ENCODE results near the gene THSD8.
"Not testable (repeated sequence)": the region's sequence is repeated elsewhere in the genome, so short reads cannot be mapped to it uniquely, and the experiment has no call there.

THSD8 gene

GRCh38 chr19:12797607-12798006, 4.3 kb upstream of the THSD8 start:
- not testable (repeated sequence) for H2BK5ac ChIP-seq (ENCODE audit: low read length); H4K8ac ChIP-seq (ENCODE audit: low read depth, low read length)

GRCh38 chr19:12799742-12800465, 2.0 kb upstream of the THSD8 start:
- Histone ChIP-seq H2BK15ac (ENCODE audit: low read length) (no peak overlapping the region), H2AFZ (ENCODE audit: low read length) (no peak overlapping the region), H3K27me3 (ENCODE audit: control insufficient read depth in 3 of 3, insufficient read depth in 3 of 3, low read depth in 1 of 3, low read length in 3 of 3) (no peaks in the 10 kb centered on the region), H2BK120ac (ENCODE audit: low read depth, low read length) (no peak overlapping the region), H3K18ac (ENCODE audit: low read length) (no peak overlapping the region), H2AK5ac (ENCODE audit: low read depth, low read length) (no peak overlapping the region), H3K14ac (ENCODE audit: low read length) (no peak overlapping the region), H2BK12ac (ENCODE audit: low read length) (no peak overlapping the region), H3K4me1 (ENCODE audit: control insufficient read depth in 2 of 2, insufficient read depth in 1 of 2, low read depth in 1 of 2, low read length in 2 of 2) (peaks cover 12 to 14% of the 10 kb centered on the region in 2 donors), H3K79me1 (ENCODE audit: low read depth, low read length) (peaks cover 11% of the 10 kb centered on the region), H2BK5ac (ENCODE audit: low read length) (no peak overlapping the region), H3K4me3 (ENCODE audit: low read length in 2 of 2) (peak overlapping the region in 1 of 2 donors; percentile 86), H3K36me3 (replicated peaks in 1 of 2; ENCODE audit: control insufficient read depth in 2 of 2, insufficient read depth in 2 of 2, low read length in 2 of 2) (peaks cover 12 to 33% of the 10 kb centered on the region in 2 donors), H3K27ac (replicated peaks; ENCODE audit: low read length) (no peak overlapping the region), H4K91ac (ENCODE audit: low read depth, low read length, poor library complexity) (no peak overlapping the region), H3K4ac (ENCODE audit: low read length) (no peak overlapping the region), H3K4me2 (ENCODE audit: insufficient read depth, low read length, poor library complexity, severe bottlenecking) (no peak overlapping the region), H3K9ac (ENCODE audit: low read depth, low read length, poor library complexity) (no peak overlapping the region), H4K8ac (ENCODE audit: low read depth, low read length) (no peak overlapping the region), H3K23ac (ENCODE audit: low read depth, low read length, poor library complexity) (no peak overlapping the region), H3K9me3 (replicated peaks in 1 of 2; ENCODE audit: control insufficient read depth in 2 of 2, insufficient read depth in 1 of 2, low read depth in 1 of 2, low read length in 2 of 2) (no peaks in the 10 kb centered on the region)
- DNase-seq (ENCODE audit: low spot score), result no peak
- WGBS, 2 donors (ENCODE audit: extremely low coverage in 2 of 2, insufficient read length in 2 of 2, insufficient replicate concordance in 1 of 2), result no CpG with 5 or more reads among the region's 18 CpGs

More at GRCh38 chr19:12797607-12798006, 4.3 kb upstream of the THSD8 start:
- H3K18ac ChIP-seq (ENCODE audit: low read length); H2AFZ ChIP-seq (ENCODE audit: low read length); DNase-seq (ENCODE audit: low spot score); H4K91ac ChIP-seq (ENCODE audit: low read depth, low read length, poor library complexity); H3K27me3 ChIP-seq (ENCODE audit: control insufficient read depth in 3 of 3, insufficient read depth in 3 of 3, low read depth in 1 of 3, low read length in 3 of 3); H2BK120ac ChIP-seq (ENCODE audit: low read depth, low read length); H2AK5ac ChIP-seq (ENCODE audit: low read depth, low read length); H3K14ac ChIP-seq (ENCODE audit: low read length); H2BK15ac ChIP-seq (ENCODE audit: low read length); H3K4me2 ChIP-seq (ENCODE audit: insufficient read depth, low read length, poor library complexity, severe bottlenecking); H3K23ac ChIP-seq (ENCODE audit: low read depth, low read length, poor library complexity); H2BK12ac ChIP-seq (ENCODE audit: low read length); H3K9ac ChIP-seq (ENCODE audit: low read depth, low read length, poor library complexity); H3K27ac ChIP-seq (replicated peaks; ENCODE audit: low read length); H3K4me3 ChIP-seq (ENCODE audit: low read length in 2 of 2); H3K9me3 ChIP-seq (replicated peaks in 1 of 2; ENCODE audit: control insufficient read depth in 2 of 2, insufficient read depth in 1 of 2, low read depth in 1 of 2, low read length in 2 of 2); H3K4ac ChIP-seq (ENCODE audit: low read length): not testable (repeated sequence)
- Histone ChIP-seq H3K79me1 (ENCODE audit: low read depth, low read length) (peaks cover 13% of the 10 kb centered on the region), H3K4me1 (ENCODE audit: control insufficient read depth in 2 of 2, insufficient read depth in 1 of 2, low read depth in 1 of 2, low read length in 2 of 2) (peaks cover 14 to 22% of the 10 kb centered on the region in 2 donors), H3K36me3 (replicated peaks in 1 of 2; ENCODE audit: control insufficient read depth in 2 of 2, insufficient read depth in 2 of 2, low read length in 2 of 2) (peaks cover 12 to 33% of the 10 kb centered on the region in 2 donors)
- WGBS, 2 donors (ENCODE audit: extremely low coverage in 2 of 2, insufficient read length in 2 of 2, insufficient replicate concordance in 1 of 2), result no CpG with 5 or more reads among the region's 7 CpGs

GRCh38 chr19:12800466-12800770, 1.5 kb upstream of the THSD8 start:
- Histone ChIP-seq H3K9me3 (replicated peaks in 1 of 2; ENCODE audit: control insufficient read depth in 2 of 2, insufficient read depth in 1 of 2, low read depth in 1 of 2, low read length in 2 of 2) (no peaks in the 10 kb centered on the region), H3K4me2 (ENCODE audit: insufficient read depth, low read length, poor library complexity, severe bottlenecking) (peak overlapping the region; percentile 84), H2BK120ac (ENCODE audit: low read depth, low read length) (no peak overlapping the region), H2BK5ac (ENCODE audit: low read length) (no peak overlapping the region), H3K27me3 (ENCODE audit: control insufficient read depth in 3 of 3, insufficient read depth in 3 of 3, low read depth in 1 of 3, low read length in 3 of 3) (no peaks in the 10 kb centered on the region), H2BK12ac (ENCODE audit: low read length) (no peak overlapping the region), H3K18ac (ENCODE audit: low read length) (no peak overlapping the region), H2BK15ac (ENCODE audit: low read length) (no peak overlapping the region), H3K14ac (ENCODE audit: low read length) (no peak overlapping the region), H3K4me3 (ENCODE audit: low read length in 2 of 2) (peak overlapping the region; percentile 86 to 96), H3K36me3 (replicated peaks in 1 of 2; ENCODE audit: control insufficient read depth in 2 of 2, insufficient read depth in 2 of 2, low read length in 2 of 2) (peaks cover 12 to 33% of the 10 kb centered on the region in 2 donors), H3K4ac (ENCODE audit: low read length) (no peak overlapping the region), H2AFZ (ENCODE audit: low read length) (no peak overlapping the region), H4K8ac (ENCODE audit: low read depth, low read length) (no peak overlapping the region), H2AK5ac (ENCODE audit: low read depth, low read length) (no peak overlapping the region), H4K91ac (ENCODE audit: low read depth, low read length, poor library complexity) (no peak overlapping the region), H3K23ac (ENCODE audit: low read depth, low read length, poor library complexity) (no peak overlapping the region), H3K27ac (replicated peaks; ENCODE audit: low read length) (no peak overlapping the region), H3K9ac (ENCODE audit: low read depth, low read length, poor library complexity) (peak overlapping the region; percentile 56), H3K79me1 (ENCODE audit: low read depth, low read length) (peaks cover 11% of the 10 kb centered on the region), H3K4me1 (ENCODE audit: control insufficient read depth in 2 of 2, insufficient read depth in 1 of 2, low read depth in 1 of 2, low read length in 2 of 2) (peaks cover 12 to 14% of the 10 kb centered on the region in 2 donors)
- no peak for DNase-seq (ENCODE audit: low spot score)
- no CpG with 5 or more reads among the region's 1 CpG for WGBS, 2 donors (ENCODE audit: extremely low coverage in 2 of 2, insufficient read length in 2 of 2, insufficient replicate concordance in 1 of 2)

- Histone ChIP-seq H4K8ac (ENCODE audit: low read depth, low read length) (no peak overlapping the region), H3K4me3 (ENCODE audit: low read length in 2 of 2) (peak overlapping the region; percentile 86 to 96), H3K36me3 (replicated peaks in 1 of 2; ENCODE audit: control insufficient read depth in 2 of 2, insufficient read depth in 2 of 2, low read length in 2 of 2) (peaks cover 12 to 33% of the 10 kb centered on the region in 2 donors), H2BK120ac (ENCODE audit: low read depth, low read length) (no peak overlapping the region), H3K9me3 (replicated peaks in 1 of 2; ENCODE audit: control insufficient read depth in 2 of 2, insufficient read depth in 1 of 2, low read depth in 1 of 2, low read length in 2 of 2) (no peaks in the 10 kb centered on the region), H3K14ac (ENCODE audit: low read length) (peak overlapping the region; percentile 99), H3K4ac (ENCODE audit: low read length) (peak overlapping the region; percentile 87), H4K91ac (ENCODE audit: low read depth, low read length, poor library complexity) (no peak overlapping the region), H3K18ac (ENCODE audit: low read length) (peak overlapping the region; percentile 100), H3K79me1 (ENCODE audit: low read depth, low read length) (peaks cover 11% of the 10 kb centered on the region), H3K23ac (ENCODE audit: low read depth, low read length, poor library complexity) (peak overlapping the region; percentile 98), H2BK12ac (ENCODE audit: low read length) (no peak overlapping the region), H2AK5ac (ENCODE audit: low read depth, low read length) (peak overlapping the region; percentile 99), H2BK15ac (ENCODE audit: low read length) (peak overlapping the region; percentile 99), H2BK5ac (ENCODE audit: low read length) (peak overlapping the region; percentile 94), H3K9ac (ENCODE audit: low read depth, low read length, poor library complexity) (peak overlapping the region; percentile 100), H3K27ac (replicated peaks; ENCODE audit: low read length) (peak overlapping the region; percentile 30), H3K4me1 (ENCODE audit: control insufficient read depth in 2 of 2, insufficient read depth in 1 of 2, low read depth in 1 of 2, low read length in 2 of 2) (peaks cover 10 to 12% of the 10 kb centered on the region in 2 donors), H2AFZ (ENCODE audit: low read length) (peak overlapping the region; percentile 98), H3K27me3 (ENCODE audit: control insufficient read depth in 3 of 3, insufficient read depth in 3 of 3, low read depth in 1 of 3, low read length in 3 of 3) (no peaks in the 10 kb centered on the region), H3K4me2 (ENCODE audit: insufficient read depth, low read length, poor library complexity, severe bottlenecking) (peak overlapping the region; percentile 84)
- DNase-seq (ENCODE audit: low spot score), result no peak
- WGBS, 2 donors (ENCODE audit: extremely low coverage in 2 of 2, insufficient read length in 2 of 2, insufficient replicate concordance in 1 of 2), result no CpG with 5 or more reads among the region's 38 CpGs
Measured at GRCh38 chr19:12800923-12801465, 875 bp upstream of the THSD8 start.

Measured in neuronal stem cell (in vitro differentiated cells).